Inflammatory macrophage treated with lipopolysaccharide for 1 hour (primary cell): ENCODE results near the gene DDX47.

Experiments
- DNase-seq, 2 donors: peaks; one replicate each; pipeline ENCODE4 v3.0.0-alpha.2; 2020 to 2022

The DDX47 gene

GRCh38 chr12:12813120-12814101 lies at the start of gene DDX47:
DDX47 (plus strand) TSS chr12:12813346; CDS start chr12:12813368, 22 bp downstream.
- peak; percentile 85 to 99 for DNase-seq

- DNase-seq: no peak
Observed at GRCh38 chr12:12764824-12765223, 48.3 kb upstream of the DDX47 start.

- no peak for DNase-seq
Observed at GRCh38 chr12:12770262-12770661, 42.9 kb upstream of the DDX47 start.

GRCh38 chr12:12774791-12775190 lies 38.4 kb upstream of the DDX47 start:
- no peak for DNase-seq

- no peak for DNase-seq
Observed at GRCh38 chr12:12776261-12776660, 36.9 kb upstream of the DDX47 start.

DNA sequence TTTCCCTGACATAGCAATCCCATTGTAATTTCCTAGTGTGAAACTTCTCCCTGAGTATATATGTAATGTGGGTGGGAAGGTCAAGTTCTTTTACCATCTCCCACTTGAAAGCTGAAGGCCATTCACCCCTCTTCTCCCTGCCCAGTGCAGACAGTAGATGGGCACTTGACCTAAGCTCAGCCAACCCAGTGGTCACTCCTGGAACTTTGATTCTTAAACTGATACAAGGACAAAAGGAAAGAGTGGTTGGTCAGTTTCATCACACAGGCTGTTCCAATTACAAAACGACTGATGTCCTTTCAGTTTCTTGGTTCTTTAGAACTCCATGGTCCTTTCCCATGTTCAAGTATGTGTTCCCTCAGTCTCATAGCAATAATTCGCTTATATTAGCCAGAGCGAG lies 36.1 kb upstream of the DDX47 start:
- DNase-seq: no peak

GRCh38 chr12:12779007-12779406 lies 34.1 kb upstream of the DDX47 start:
- no peak for DNase-seq

GRCh38 chr12:12779529-12779928 lies 33.6 kb upstream of the DDX47 start:
- no peak for DNase-seq

DNA sequence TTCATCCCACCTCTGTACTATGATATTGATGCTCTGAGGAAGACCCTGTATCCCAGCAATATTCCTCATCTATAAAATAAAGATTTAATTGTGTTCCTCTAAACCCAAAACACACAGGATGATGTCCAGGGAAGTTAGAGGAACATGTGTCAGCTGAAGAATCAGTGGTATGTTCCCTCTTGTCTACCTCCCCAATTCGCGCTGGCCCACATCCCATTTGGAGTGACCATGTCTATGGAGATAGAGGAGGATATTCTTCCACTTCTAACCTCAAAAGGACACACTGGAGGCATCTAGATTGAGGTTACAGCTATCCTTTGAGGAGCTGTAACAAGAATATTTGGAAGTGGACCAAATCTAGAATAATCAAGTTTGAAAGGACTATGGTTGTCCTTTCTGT lies 29.0 kb upstream of the DDX47 start:
- DNase-seq: no peak

- no peak for DNase-seq
Observed at GRCh38 chr12:12784911-12785814, 28.0 kb upstream of the DDX47 start, which contains the start of gene APOLD1. APOLD1 (plus strand) TSS chr12:12785659; CDS start chr12:12785692, 33 bp downstream.

- DNase-seq: no peak
Observed at GRCh38 chr12:12786351-12786705, 26.8 kb upstream of the DDX47 start.

DNA sequence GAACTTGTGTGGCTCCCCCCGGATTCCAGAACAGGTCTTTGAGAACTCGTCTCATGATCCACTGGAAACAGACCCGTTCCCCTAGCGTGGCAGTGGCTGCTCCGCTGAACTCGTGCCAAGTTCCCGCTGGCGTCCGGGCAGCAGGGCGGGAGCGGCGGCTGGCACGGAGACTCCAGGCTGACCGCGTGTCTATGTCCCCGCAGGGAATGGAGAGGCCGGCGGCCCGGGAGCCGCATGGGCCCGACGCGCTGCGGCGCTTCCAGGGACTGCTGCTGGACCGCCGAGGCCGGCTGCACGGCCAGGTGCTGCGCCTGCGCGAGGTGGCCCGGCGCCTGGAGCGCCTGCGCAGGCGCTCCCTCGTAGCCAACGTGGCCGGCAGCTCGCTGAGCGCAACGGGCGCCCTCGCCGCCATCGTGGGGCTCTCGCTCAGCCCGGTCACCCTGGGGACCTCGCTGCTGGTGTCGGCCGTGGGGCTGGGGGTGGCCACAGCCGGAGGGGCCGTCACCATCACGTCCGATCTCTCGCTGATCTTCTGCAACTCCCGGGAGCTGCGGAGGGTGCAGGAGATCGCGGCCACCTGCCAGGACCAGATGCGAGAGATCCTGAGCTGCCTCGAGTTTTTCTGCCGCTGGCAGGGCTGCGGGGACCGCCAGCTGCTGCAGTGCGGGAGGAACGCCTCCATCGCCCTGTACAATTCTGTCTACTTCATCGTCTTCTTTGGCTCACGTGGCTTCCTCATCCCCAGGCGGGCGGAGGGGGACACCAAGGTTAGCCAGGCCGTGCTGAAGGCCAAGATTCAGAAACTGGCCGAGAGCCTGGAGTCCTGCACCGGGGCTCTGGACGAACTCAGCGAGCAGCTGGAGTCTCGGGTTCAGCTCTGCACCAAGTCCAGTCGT lies 26.2 kb upstream of the DDX47 start:
- peak; percentile 77 to 78 for DNase-seq

DNA sequence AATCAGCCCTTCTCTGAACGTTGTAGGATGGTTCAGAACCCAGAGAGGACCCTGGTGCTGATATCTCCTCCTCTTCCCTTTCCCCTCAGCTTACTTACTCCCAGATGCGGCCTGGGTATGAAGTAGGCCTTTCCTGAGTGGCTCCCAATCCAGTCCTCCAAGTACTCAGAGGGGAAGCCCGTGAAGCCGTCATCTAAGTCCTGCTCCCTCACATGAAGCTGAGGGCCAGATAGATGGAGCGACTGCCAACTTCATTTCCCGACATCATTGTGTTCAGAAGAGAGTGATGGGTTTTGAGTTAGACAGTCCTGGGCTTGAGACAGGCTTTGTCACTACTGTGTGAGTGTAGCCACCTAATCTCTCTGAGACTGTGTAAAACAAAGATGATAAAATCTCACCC lies 25.0 kb upstream of the DDX47 start:
- DNase-seq: no peak

DNA sequence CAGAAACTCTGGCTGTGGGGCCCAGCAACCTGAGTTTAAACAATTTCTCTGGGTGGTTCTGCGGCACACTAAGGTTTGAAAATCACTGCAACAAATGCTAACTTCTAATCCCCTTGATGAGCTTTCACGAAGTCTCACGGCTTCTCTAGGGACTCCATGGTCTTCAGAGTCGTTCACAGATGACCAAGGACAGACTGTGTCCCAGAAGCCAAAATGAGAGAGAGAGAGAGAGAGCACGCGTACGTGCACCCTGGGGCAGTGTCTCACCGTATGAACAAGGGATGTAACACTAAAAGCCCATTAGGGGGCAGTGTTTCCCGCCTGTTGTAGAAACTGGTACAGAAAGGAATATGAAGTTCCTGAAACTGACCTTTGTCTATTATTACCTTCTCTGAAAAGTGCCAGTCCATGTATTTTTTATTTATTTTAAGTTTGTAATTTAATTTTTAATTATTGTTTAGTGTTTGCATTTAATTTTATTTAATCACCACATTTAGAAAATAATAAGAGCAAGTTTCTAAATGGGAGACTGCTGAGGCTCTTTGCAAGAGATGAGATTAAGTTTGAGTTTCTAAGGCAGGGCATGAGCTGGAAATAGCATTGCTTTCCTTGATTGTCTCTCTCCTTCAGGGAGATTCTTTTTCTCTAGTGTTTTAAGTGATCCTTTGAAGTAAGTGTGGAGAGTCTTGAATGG lies 24.3 kb upstream of the DDX47 start:
- DNase-seq: peak; percentile 76 to 92

GRCh38 chr12:12790956-12791355 lies 22.2 kb upstream of the DDX47 start:
- DNase-seq: no peak

DNA sequence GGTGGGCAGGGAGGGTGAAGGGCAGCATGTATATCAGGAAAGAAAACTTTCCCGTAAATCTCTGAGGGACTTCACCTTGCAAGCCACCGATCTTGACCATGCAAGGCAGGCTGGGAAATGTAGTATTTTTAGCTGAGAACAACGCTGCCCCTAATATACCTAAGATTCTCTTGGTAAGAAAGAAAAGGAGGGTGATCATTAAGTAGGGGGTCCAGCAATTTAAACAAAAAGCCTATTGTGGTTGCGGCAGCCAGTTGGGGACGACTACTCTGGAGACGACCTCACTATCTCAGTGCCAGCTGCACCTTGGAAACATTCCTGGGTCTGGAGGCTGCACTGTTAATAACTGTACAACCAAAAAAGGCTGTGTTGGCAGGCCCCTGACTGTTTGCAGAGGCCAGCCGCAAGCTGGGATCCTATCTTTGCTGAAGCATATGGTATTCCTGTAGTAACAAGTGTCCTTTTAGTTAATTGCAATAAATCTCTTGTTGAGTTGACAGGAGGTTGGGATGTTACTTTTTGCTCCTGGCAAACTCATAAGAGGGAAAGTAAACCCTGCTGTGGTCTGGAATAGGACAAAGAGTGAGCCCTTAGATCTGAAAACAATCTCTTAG lies 21.3 kb upstream of the DDX47 start:
- no peak for DNase-seq

GRCh38 chr12:12792421-12792820 lies 20.7 kb upstream of the DDX47 start:
- DNase-seq: no peak

DNA sequence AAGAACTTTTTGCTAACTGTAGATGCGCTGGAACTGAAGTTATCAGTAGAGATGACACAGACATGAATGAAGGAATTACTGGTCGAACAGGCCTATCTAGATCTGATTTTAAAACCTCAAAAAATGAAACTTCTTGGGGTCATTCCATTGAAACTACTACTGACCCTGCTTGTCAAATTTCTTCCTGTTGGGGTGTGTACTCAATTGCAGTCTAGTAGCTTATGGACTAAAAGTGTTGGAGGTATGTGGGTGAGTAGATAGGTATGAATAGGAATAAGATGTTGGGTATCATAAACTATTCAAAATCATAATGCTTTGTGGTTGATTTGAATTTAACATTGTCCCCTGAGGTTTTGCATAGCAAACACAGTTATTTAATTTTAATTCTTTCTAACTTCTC lies 18.5 kb upstream of the DDX47 start:
- DNase-seq: no peak

GRCh38 chr12:12796171-12796570 lies 17.0 kb upstream of the DDX47 start:
- no peak for DNase-seq

DNA sequence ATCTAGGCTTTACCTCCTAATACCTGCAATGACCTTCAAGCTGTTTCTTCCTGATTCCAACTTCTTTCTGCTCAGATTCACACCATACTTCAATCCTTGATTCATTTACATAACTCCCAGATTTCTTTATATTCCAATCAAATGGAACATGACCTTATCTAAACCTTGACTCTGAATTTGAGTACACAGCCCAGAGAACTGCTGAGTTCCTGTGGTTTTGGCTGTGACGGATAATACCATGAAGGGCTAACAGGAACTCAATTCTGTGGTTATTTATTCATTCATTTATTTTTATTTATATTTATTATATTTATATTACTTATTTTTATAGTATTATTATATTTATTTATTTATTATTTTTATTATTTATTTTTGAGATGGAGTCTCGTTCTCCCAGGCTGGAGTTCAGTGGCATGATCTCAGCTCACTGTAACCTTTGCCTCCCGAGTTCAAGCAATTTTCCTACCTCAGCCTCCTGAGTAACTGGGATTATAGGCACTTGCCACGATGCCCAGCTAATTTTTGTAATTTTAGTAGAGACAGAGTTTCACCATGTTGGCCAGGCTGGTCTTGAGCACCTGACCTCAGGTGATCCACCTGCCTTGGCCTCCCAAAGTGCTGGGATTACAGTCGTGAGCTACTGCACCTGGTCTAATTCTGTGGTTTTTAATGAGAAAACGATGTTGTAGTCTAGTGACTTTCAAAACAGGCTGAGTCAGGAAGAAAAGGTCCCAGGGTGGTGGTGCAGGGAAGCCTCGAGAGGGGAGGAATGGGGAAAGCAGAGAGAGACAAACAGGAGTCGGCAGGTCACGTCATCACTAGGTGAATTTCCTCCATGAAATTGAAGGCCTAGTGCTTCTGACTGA lies 16.0 kb upstream of the DDX47 start:
- no peak for DNase-seq
